ENCODE data around the gene PDGFC. TPM values are rescaled to one million over a fixed set of nuclear protein-coding genes. Genes with fewer than 3 reads are reported as not detected.

The PDGFC gene
- total RNA-seq, 2 experiments from 2014 or later: not detected

DNA sequence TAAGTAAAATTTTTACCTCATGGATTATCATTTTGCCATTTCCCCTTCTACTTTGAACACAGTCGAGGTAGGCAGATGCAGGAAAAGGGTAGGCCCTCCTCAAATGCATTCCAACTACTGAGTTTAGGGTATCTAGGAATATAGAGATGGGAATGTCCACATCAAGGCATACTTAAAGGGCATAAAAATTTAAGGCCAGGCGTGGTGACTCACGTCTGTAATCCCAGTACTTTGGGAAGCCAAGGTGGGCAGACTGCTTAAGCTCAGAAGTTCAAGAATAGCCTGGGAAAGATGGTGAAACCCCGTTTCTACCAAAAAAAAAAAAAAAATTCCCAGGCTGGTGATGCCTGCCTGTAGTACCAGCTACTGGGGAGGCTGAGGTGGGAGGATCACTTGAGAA lies 146.5 kb downstream of the PDGFC start:
- no peak overlapping the region for H3K27ac Mint-ChIP-seq
- H3K4me1 Mint-ChIP-seq (ENCODE audit: low read depth): no peaks in the 10 kb centered on the region
- H3K27me3 Mint-ChIP-seq: no peaks in the 10 kb centered on the region
- ChIA-PET CTCF (no interaction called here), POLR2A (no interaction called here)
- no peaks in the 10 kb centered on the region for H3K36me3 Mint-ChIP-seq
- H3K4me3 Mint-ChIP-seq: no peak overlapping the region
- H3K9me3 Mint-ChIP-seq: no peaks in the 10 kb centered on the region
- intact Hi-C loops (cut with micrococcal nuclease): no loop called here
- DNase-seq: no peak

DNA sequence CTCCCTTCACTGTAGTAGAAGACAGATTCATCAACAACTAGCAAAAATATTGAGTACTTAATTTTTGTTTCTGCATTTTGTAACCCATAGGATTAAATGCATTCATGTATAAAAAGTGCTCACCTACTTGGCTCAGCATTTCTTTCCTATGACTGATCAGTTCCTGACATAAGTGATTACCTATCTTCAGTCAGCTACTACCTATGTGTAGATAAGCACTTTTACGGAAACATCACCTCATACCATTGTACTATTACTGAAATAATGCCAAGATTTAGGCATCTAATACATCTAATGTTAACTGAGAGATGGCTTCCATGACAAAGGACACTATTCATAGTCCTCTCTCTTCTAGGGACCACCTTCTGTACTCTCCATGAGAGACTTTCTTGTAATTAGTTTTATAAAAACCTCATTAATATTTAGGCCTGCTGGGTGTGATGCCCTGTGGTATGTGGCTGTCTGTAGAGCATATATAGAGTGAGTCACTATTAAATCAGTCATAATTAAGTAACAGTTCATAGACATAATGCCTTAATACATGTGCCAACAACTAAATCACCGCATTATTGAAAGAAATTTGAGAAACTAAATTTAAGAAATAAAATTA lies 147.0 kb downstream of the PDGFC start:
- DNase-seq: no peak
- intact Hi-C loops (cut with micrococcal nuclease): no loop called here
- POLR2A ChIA-PET: no interaction called here
- CTCF ChIA-PET: no interaction called here
- H3K4me3 Mint-ChIP-seq: no peak overlapping the region
- no peaks in the 10 kb centered on the region for H3K36me3 Mint-ChIP-seq
- H3K9me3 Mint-ChIP-seq: no peaks in the 10 kb centered on the region
- H3K27ac Mint-ChIP-seq: no peak overlapping the region
- no peaks in the 10 kb centered on the region for H3K27me3 Mint-ChIP-seq
- no peaks in the 10 kb centered on the region for H3K4me1 Mint-ChIP-seq (ENCODE audit: low read depth)

DNA sequence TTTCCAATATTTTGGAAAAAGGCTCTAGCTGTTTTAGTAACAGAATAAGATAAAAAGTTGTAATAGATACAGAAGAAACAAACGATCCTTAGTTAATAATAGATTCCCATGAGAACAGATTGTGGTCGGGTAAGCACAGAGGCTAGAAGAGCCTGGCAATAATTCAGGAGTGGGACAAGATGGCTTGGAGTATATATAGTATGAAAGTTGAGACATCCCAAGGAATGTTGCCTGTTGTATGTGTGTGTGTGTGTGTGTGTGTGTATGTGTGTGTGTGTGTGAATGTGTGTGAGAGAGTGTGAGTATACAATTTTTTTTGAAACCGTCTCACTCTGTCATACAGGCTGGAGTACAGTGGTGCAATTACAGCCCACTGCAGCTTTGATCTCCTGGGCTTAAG lies 150.7 kb downstream of the PDGFC start:
- intact Hi-C loops (cut with micrococcal nuclease): no loop called here
- H3K4me1 Mint-ChIP-seq (ENCODE audit: low read depth): no peaks in the 10 kb centered on the region
- POLR2A ChIA-PET: no interaction called here
- H3K27me3 Mint-ChIP-seq: no peaks in the 10 kb centered on the region
- no peak overlapping the region for H3K27ac Mint-ChIP-seq
- CTCF ChIA-PET: no interaction called here
- H3K4me3 Mint-ChIP-seq: no peak overlapping the region
- H3K36me3 Mint-ChIP-seq: no peaks in the 10 kb centered on the region
- no peaks in the 10 kb centered on the region for H3K9me3 Mint-ChIP-seq
- DNase-seq: no peak

DNA sequence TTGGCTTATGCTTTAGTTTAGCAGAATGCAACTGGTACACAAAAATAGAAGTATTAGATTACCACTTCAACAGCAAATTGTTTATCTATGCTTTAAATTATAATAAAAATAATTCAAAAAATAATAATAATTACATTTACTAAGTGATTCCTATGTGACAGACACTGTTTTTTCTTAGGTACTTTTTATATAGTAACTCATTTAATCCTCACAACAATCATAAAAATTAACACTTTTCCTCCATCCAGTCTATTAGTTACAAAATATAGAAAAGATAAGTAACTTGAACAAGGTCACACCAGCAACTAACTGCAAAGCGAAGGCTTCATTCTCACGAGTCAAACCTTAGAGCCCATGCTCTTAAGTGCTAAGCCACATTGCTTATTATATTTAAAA lies 155.2 kb downstream of the PDGFC start:
- ChIA-PET POLR2A (no interaction called here), CTCF (no interaction called here)
- no peaks in the 10 kb centered on the region for H3K36me3 Mint-ChIP-seq
- DNase-seq: no peak
- no peaks in the 10 kb centered on the region for H3K9me3 Mint-ChIP-seq
- no peaks in the 10 kb centered on the region for H3K27me3 Mint-ChIP-seq
- no peak overlapping the region for H3K4me3 Mint-ChIP-seq
- intact Hi-C loops (cut with micrococcal nuclease): no loop called here
- no peaks in the 10 kb centered on the region for H3K4me1 Mint-ChIP-seq (ENCODE audit: low read depth)
- H3K27ac Mint-ChIP-seq: no peak overlapping the region

DNA sequence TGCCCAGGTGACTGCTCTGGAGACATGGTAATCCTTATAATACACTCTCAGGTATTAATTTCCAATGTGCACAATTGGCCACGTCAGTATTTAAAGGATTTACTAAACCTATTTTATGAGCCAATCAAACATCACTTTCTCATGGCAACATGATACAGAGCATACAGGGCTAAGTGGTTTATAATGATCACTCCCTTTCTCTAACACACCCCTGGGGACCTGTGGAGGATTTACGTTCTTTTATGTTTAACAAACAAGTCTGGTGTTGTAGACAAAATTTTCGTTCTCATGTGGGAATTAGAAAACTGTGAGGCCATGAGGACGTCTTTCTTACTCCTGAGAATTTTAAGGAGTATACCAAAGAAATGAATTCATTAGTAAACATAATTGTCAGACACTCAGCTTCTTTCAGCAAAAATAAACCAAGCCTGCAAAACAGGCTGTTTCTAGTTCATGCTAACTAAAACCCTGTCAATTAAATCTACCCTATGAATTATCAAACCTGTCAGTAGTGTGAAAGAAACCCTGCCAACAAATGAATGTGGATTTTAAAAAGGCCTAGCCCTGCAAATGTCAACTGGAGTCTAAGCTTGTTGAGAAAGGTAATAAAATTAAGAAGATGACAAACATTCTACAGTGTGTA lies 155.8 kb downstream of the PDGFC start:
- no peak overlapping the region for H3K27ac Mint-ChIP-seq
- no peaks in the 10 kb centered on the region for H3K36me3 Mint-ChIP-seq
- no peak for DNase-seq
- ChIA-PET CTCF (no interaction called here), POLR2A (no interaction called here)
- H3K4me3 Mint-ChIP-seq: no peak overlapping the region
- H3K9me3 Mint-ChIP-seq: no peaks in the 10 kb centered on the region
- intact Hi-C loops (cut with micrococcal nuclease): no loop called here
- no peaks in the 10 kb centered on the region for H3K27me3 Mint-ChIP-seq
- no peaks in the 10 kb centered on the region for H3K4me1 Mint-ChIP-seq (ENCODE audit: low read depth)

DNA sequence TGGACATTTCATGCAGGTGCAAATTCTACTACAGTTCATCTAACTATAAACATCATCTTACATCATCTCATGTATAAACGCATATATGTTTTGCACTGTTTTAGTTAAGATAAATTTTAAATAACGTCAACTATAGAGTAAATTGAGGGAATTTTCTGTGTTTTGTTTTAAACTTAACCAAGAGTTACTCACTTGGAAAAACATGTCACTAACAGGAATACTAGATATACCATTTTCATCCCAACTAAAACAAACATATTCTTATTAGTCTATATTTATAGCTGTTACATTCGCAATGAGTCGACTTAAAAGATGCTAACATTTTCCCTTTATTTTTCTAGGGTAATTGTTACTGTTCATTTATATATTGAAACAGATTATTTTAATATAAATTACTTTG lies 159.6 kb downstream of the PDGFC start:
- Mint-ChIP-seq H3K4me1 (ENCODE audit: low read depth) (no peaks in the 10 kb centered on the region), H3K9me3 (no peaks in the 10 kb centered on the region), H3K36me3 (no peaks in the 10 kb centered on the region), H3K4me3 (no peak overlapping the region), H3K27ac (no peak overlapping the region), H3K27me3 (no peaks in the 10 kb centered on the region)
- CTCF ChIA-PET: no interaction called here
- DNase-seq: no peak
- intact Hi-C loops (cut with micrococcal nuclease): no loop called here
- POLR2A ChIA-PET: no interaction called here

DNA sequence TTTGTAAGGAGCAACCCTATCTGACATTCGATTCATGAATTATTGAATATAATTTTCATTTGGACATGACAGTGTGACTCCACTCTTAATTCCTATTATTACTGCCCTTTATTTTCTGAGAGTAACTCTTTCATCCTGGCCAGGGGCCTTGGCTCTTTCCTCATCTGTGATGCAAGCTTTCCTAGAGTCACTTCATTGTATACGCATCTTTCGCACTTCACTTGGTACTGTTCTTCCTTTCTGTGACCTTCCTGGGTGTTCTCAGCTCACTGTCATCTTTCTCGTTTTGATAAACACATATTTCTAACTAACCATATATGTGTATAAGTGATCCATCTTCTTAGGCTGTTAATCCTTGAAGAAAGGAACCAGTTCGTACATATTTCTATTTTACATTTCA lies 160.3 kb downstream of the PDGFC start:
- Mint-ChIP-seq H3K4me3 (no peak overlapping the region), H3K27me3 (no peaks in the 10 kb centered on the region), H3K4me1 (ENCODE audit: low read depth) (no peaks in the 10 kb centered on the region), H3K9me3 (no peaks in the 10 kb centered on the region), H3K27ac (no peak overlapping the region), H3K36me3 (no peaks in the 10 kb centered on the region)
- intact Hi-C loops (cut with micrococcal nuclease): no loop called here
- ChIA-PET CTCF (no interaction called here), POLR2A (no interaction called here)
- no peak for DNase-seq

DNA sequence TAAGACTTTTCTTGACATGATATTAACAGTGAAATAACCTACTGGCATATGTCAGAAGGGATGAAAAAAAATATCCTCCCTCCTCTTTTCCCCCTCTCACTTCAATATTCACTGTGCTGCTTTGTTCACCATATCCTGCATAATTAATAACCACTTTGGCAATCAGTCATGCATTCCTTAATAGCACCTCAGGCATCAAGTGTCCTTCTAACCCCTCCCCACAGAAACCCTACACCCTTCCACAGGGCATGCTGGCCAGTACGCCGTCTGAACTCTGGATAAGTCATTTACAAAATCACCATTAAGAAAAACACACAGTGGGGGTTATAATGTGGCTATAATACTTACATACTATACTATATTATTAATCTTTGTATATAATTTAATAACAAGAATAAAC lies 165.9 kb downstream of the PDGFC start:
- CTCF ChIA-PET: interaction anchor here (0.6 kb wide), 1 partner anchor 109 kb away, joined by 3 read pairs; no protein-coding TSS in a partner anchor
- POLR2A ChIA-PET: no interaction called here
- Mint-ChIP-seq H3K36me3 (no peaks in the 10 kb centered on the region), H3K9me3 (no peaks in the 10 kb centered on the region), H3K4me3 (no peak overlapping the region), H3K27me3 (no peaks in the 10 kb centered on the region), H3K4me1 (ENCODE audit: low read depth) (no peaks in the 10 kb centered on the region), H3K27ac (no peak overlapping the region)
- intact Hi-C loops (cut with micrococcal nuclease): no loop called here
- DNase-seq: no peak

DNA sequence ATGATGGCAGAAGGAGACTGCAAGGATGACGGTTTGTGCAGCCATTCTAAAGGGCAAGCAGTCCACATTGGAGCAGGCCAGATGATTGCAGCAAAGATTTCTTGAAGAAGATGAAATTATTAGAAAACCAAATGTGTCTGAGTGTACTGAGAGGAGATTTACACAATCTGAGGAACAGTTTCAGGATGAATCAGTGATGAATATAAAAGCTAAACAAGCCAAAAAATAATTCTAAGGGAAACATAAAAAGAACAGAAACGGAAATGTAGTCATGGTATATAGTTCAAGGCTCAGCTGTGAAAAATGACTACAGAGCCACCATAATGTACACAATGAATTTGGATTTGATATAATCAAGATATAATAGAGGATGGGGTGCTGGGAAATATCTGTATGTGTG lies 168.5 kb downstream of the PDGFC start:
- H3K4me3 Mint-ChIP-seq: no peak overlapping the region
- H3K9me3 Mint-ChIP-seq: no peaks in the 10 kb centered on the region
- no peak overlapping the region for H3K27ac Mint-ChIP-seq
- ChIA-PET CTCF (no interaction called here), POLR2A (no interaction called here)
- intact Hi-C loops (cut with micrococcal nuclease): no loop called here
- no peaks in the 10 kb centered on the region for H3K4me1 Mint-ChIP-seq (ENCODE audit: low read depth)
- no peaks in the 10 kb centered on the region for H3K27me3 Mint-ChIP-seq
- no peak for DNase-seq
- no peaks in the 10 kb centered on the region for H3K36me3 Mint-ChIP-seq

DNA sequence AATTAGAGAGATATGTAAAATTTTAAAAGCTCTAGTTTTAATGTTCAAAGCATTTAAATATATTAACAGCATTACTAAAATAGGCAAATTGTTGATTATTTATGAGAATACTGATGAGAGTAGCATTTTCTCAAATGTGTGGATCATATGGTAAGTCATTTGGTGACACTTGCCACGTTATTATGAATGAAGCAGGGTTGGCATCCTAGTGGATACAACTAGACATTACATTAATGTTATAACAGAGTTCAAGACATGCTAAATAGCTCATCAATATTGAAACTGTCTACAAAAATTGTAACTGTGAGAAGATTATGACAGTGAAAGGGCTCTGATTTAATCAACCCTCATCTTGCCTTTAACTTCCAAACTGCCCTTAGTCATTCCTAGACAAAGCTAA lies 171.1 kb downstream of the PDGFC start:
- POLR2A ChIA-PET: no interaction called here
- no peaks in the 10 kb centered on the region for H3K36me3 Mint-ChIP-seq
- H3K4me1 Mint-ChIP-seq (ENCODE audit: low read depth): no peaks in the 10 kb centered on the region
- no peaks in the 10 kb centered on the region for H3K9me3 Mint-ChIP-seq
- CTCF ChIA-PET: no interaction called here
- no peak overlapping the region for H3K27ac Mint-ChIP-seq
- intact Hi-C loops (cut with micrococcal nuclease): no loop called here
- no peaks in the 10 kb centered on the region for H3K27me3 Mint-ChIP-seq
- H3K4me3 Mint-ChIP-seq: no peak overlapping the region
- DNase-seq: no peak

DNA sequence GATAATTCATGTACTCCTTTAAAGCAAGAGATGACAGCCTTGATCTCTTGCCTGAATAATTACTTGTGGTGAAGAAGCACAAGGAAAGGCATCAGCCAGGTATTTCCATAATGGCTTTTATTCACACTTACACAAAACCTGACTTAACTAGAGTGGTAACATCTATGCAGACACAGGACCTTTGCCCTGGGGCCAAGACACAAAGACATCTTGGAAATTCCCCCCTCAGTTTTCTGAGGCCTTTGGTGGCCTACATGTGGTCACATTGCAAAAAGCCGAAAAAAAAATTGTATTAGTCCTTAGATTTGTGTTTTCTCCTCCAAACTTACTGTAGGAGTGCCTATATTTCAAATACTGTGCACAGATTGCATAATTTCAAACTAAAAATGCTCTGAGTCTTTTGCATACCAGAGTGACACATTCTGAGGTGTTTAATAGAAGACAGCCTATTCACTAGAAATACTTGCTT lies 172.4 kb downstream of the PDGFC start:
- H3K36me3 Mint-ChIP-seq: no peaks in the 10 kb centered on the region
- DNase-seq: no peak
- H3K4me1 Mint-ChIP-seq (ENCODE audit: low read depth): no peaks in the 10 kb centered on the region
- no peak overlapping the region for H3K27ac Mint-ChIP-seq
- H3K27me3 Mint-ChIP-seq: no peaks in the 10 kb centered on the region
- H3K4me3 Mint-ChIP-seq: no peak overlapping the region
- ChIA-PET CTCF (no interaction called here), POLR2A (no interaction called here)
- H3K9me3 Mint-ChIP-seq: no peaks in the 10 kb centered on the region
- intact Hi-C loops (cut with micrococcal nuclease): no loop called here

DNA sequence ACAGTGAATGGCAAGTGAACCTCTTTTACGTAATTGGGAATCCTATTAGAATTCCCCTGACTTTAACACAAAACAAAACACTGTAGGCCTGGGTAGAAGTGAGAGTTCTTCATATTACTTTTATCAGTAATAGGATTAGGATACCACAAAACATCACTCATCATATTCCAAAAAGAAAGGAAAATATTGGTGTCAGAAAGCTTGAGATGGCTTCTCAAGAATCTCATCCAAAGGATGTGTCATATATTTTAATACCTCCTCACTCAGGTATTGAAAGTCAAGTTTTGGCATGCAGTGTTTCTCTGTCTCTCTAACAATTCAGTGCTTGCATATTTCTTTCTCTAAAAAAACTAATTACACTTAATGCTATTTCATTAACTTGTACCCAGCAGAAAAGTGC lies 173.2 kb downstream of the PDGFC start:
- ChIA-PET CTCF (no interaction called here), POLR2A (no interaction called here)
- H3K9me3 Mint-ChIP-seq: no peaks in the 10 kb centered on the region
- DNase-seq: no peak
- no peaks in the 10 kb centered on the region for H3K36me3 Mint-ChIP-seq
- intact Hi-C loops (cut with micrococcal nuclease): no loop called here
- no peak overlapping the region for H3K4me3 Mint-ChIP-seq
- no peaks in the 10 kb centered on the region for H3K27me3 Mint-ChIP-seq
- H3K27ac Mint-ChIP-seq: no peak overlapping the region
- H3K4me1 Mint-ChIP-seq (ENCODE audit: low read depth): no peaks in the 10 kb centered on the region

DNA sequence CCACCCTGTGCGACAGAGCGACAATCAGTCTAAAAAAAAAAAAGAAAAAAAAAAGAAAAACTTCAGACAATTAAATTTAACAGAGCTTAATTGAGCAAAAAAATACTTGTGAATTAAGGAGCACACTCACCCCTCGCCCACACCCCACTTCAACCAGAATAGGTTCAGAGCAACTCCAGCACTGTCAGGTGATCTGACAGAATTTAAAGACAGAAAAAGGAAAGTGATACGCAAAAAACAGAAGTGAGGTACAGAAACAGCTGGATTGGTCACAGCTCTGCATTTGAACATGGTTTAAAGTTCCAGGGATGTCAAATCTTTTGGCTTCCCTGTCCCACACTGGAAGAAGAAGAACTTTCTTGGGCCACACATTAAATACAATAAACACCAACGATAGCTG lies 174.4 kb downstream of the PDGFC start:
- Mint-ChIP-seq H3K27me3 (no peaks in the 10 kb centered on the region), H3K36me3 (no peaks in the 10 kb centered on the region), H3K4me1 (ENCODE audit: low read depth) (no peaks in the 10 kb centered on the region), H3K4me3 (no peak overlapping the region), H3K9me3 (no peaks in the 10 kb centered on the region), H3K27ac (no peak overlapping the region)
- intact Hi-C loops (cut with micrococcal nuclease): no loop called here
- ChIA-PET POLR2A (no interaction called here), CTCF (no interaction called here)
- no peak for DNase-seq

Data from activated CD4-positive, alpha-beta memory T cell treated with anti-CD3 and anti-CD28 coated beads for 36 hours (primary cell).